ENCODE results near the gene MYO16.
"Not testable (repeated sequence)": the region's sequence is repeated elsewhere in the genome, so short reads cannot be mapped to it uniquely, and the experiment has no call there.

The MYO16 gene

DNA sequence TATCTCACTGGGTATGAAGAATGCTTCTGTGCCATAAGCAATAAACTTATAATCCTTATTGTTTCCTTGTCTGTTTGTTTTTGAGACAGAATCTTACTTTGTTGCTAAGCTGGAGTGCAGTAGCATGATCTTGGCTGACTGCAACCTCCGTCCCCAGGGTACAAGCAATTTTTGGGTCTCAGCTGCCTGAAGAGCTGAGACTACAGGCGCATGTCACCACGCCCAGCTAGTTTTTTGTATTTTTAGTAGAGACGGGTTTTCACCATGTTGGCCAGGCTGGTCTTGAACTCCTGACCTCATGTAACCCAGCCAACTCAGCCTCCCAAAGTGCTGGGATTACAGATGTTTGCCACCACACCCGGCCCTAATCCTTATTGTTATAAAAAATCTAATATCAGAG, 112.5 kb downstream of the MYO16 start:
- DNase-seq (ENCODE audit: low read depth in 2 of 2, low spot score in 1 of 2): no peak

DNA sequence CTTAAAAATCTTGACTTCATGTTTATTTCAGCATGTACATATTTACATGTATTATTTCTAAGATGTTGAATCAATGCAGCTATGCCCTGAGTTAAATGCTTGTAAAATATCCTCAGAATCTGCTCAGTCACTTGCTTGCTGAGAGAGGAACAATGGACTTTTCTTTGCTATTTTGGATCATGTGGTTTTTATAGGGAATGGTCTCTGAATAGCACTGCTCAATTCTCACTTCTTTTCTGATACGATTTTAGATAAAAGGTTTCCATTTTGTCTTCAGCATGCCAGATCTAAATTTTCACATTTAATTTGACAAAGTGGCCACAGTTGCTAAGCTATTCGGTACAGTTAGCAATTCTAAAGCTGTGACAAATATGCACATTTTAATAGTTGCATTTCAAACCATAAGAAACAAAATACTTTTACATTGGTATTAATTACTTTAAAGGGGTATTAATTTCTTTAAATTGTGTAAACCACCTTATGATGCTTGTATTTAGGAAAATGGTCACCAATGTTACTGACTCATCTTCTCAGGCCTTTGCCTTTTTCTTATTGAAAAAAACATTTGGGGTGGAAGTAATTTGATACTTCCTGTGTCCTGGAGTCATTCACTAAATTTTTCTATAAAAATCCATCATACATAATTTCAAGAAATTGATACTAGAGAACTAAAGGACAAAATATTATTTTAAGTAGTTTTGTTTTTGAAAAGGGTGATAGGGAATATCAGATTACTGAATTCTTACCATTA, 113.5 kb downstream of the MYO16 start:
- DNase-seq (ENCODE audit: low read depth in 2 of 2, low spot score in 1 of 2): no peak

- no peak for DNase-seq (ENCODE audit: low read depth in 2 of 2, low spot score in 1 of 2)
These were observed 114.1 kb downstream of the MYO16 start for GRCh38 chr13:108743522-108743921.

DNA sequence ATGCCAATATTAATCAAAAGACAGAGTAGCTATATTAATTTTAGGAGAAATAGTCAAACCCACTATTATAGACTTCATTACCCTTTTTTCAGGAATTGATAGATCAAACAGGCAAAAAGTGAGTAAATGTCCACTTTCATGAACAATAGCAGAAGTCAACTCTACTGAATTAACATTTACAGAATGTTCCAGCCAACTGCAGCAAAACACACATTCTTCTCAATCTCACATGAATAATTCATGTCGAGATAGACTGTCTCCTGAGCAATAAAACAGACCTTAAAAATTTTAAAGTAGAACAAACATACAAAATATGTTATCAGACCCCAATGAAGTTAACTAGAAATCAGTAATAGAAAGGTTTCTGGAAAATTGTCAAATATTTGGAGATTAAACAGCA, 118.4 kb downstream of the MYO16 start:
- DNase-seq (ENCODE audit: low read depth in 2 of 2, low spot score in 1 of 2): no peak

GRCh38 chr13:108752276-108752675, 122.9 kb downstream of the MYO16 start:
- DNase-seq (ENCODE audit: low read depth in 2 of 2, low spot score in 1 of 2): no peak

DNA sequence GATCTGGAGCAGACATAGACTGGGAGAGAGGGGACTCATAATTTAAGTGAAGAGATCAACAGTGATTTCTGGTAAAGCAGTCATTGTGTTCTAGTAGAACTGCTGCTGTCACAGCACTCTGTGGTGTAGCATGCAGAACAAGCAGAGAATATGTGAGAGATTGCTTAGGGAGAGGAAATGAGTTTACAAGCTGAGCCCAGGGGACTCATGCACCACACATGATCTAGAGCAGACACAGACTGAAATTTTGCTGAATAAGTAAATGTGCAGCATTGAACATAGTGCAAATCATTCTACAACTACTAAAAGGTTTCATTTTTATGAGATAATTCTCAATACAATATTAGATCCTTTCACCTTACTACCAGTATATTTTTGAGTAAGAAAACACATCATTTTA, 125.7 kb downstream of the MYO16 start:
- DNase-seq (ENCODE audit: low read depth in 2 of 2, low spot score in 1 of 2): no peak

DNA sequence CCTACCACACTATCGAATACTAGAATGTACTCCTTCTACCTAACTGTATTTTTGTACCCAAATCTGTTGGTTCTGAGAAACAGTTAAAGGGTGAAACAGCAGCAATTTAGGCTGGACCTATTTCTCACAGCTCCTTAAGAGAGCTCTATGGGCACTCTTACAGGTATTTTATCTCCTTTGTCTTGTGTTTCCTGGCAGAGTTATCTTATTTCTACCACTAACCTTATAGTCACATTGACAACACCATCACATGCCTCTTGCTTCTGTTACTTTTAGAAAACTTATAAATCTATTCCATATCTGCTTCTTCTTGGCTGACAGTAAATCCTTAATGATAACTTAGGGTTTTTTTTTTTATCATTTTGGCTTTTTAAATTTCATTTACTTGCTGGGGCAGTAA, 130.7 kb downstream of the MYO16 start:
- no peak for DNase-seq (ENCODE audit: low read depth in 2 of 2, low spot score in 1 of 2)

DNA sequence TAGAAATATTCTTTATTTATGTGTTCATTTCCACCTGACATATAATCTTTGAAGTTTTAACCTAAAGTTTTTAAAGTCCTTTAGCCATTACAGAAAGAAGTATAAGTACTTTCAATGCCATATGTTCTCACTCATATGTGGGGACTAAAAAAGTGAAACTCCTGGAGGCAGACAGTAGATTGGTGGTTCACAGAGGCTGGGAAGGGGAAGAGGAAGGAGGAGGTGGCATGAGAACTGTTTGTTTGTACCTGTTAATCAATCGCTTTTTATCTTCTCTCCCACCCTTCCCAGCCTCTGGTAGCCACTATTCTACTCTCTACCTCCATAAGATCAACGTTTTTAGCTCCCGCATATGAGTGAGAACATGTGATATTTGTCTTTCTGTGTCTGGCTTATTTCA, 131.1 kb downstream of the MYO16 start:
- no peak for DNase-seq (ENCODE audit: low read depth in 2 of 2, low spot score in 1 of 2)

DNA sequence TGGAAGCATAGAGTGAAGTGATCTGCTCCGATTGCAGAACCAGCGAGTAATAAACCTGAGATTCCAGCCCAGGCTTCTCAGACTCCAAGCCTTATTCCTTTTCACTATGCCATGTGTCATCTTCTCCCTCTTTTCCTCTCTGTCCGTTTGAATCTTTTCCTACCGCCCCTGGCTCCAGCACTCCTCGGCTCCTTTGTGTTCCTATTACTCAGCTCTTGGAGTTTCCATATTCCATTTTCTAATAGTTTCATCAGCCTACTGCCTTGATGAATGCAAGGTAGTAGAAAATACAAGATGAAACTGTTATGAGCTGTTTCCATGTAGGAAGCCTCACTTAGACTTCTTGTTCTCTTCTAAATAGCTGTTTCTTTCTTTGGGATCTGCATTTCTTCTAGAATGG, 138.6 kb downstream of the MYO16 start:
- DNase-seq (ENCODE audit: low read depth in 2 of 2, low spot score in 1 of 2): no peak

DNA sequence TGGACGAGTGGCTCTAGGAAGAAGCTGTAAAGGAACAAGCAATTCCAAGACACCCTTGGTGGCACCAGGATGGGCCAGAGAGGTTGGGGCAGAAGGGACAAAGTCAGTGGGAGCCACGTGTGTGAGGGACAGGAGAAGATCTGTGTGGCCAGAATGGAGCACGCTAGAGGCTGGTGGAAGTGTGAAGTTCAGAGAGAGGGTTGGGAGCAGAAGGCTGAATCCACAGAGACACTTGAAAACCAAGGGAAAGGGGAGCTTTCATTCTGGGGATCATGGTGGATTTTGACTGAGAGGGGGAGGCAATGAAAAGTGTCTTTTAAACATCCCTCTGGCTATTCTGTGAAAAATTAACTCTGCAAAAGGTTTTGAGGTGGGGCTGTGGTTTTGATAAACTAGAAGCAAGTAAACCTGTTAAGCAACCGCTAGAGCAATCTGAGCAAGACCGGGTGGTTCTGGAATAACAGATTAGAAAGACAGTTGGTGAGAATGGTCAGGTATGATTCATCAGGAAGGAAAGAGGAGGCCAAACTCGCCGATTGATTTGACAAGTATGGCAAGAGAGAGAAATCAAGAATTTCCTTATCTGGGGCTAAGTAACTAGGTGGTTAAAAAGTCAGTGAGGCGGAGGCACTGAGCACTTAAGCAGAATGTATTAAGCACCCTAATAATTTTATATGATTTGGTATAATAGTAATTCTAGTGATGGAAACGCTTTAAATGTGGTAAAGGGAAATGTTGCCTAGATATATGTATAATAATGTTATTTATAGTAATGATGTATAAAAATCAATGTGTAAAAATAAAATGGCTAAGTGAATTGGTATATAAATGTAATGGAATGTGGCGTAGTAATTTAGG, 140.0 kb downstream of the MYO16 start:
- no peak for DNase-seq (ENCODE audit: low read depth in 2 of 2, low spot score in 1 of 2)

DNA sequence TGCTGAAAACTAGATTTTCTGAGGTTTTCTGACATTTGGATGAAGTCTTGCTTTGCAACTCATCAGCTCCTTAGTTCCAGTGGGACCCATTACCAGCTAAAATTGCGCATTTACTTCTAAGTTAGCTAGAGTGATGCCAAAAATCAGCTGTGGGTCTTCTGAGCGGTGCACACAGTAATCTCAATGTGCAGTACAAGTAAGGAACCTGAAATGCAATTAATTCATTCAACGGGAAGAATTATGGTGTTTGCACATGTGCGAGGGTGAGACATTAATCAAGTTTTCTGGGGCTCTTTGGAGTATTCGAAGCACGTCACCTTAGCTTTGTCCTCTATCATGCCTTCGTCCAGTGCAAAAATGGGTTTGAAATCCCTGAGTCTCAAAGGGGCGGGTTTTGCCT, 146.2 kb downstream of the MYO16 start:
- DNase-seq (ENCODE audit: low read depth in 2 of 2, low spot score in 1 of 2): no peak

DNA sequence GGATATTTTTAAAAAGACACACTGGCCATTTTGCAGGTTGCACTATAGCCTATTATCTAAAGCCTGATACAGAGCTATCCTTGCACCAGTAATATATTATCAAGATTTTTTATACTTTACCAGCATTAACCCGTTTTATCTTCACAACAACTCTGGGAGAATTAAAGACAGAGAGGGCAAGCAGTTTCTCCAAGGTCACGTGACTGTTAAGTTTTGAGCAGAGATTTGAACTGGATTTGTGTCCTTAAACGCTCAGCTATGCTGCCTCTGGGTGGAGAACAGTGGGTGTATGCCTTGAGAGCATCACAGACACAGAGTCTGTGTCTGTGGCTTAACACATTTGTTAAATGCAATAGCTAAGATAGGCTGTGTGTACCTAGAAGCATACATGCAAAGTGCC, 147.2 kb downstream of the MYO16 start:
- no peak for DNase-seq (ENCODE audit: low read depth in 2 of 2, low spot score in 1 of 2)

GRCh38 chr13:108777421-108778420, 148.3 kb downstream of the MYO16 start:
- no peak for DNase-seq (ENCODE audit: low read depth in 2 of 2, low spot score in 1 of 2)

GRCh38 chr13:108779308-108779707, 149.9 kb downstream of the MYO16 start:
- DNase-seq (ENCODE audit: low read depth in 2 of 2, low spot score in 1 of 2): no peak

DNA sequence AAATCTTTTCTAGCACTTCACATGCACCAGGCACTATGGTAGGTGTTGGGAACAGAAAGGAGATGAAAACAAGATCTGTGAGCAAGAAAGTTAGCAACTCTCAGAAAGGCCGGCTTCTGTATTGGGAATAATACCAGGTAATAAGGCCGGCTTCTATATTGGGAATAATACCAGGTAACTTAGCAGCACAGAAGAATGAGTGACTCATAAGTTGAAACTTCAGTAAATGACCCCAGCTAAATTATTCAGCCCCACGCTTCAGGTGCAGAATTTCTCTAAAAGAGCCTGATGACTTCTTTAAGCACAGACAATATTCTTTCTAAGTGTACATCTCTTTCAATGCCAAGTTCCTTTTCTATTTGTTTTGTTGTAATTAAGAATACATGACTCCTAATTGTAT, 151.3 kb downstream of the MYO16 start:
- no peak for DNase-seq (ENCODE audit: low read depth in 2 of 2, low spot score in 1 of 2)

- DNase-seq (ENCODE audit: low read depth in 2 of 2, low spot score in 1 of 2): no peak
These were observed 151.9 kb downstream of the MYO16 start for GRCh38 chr13:108781312-108781711.

DNA sequence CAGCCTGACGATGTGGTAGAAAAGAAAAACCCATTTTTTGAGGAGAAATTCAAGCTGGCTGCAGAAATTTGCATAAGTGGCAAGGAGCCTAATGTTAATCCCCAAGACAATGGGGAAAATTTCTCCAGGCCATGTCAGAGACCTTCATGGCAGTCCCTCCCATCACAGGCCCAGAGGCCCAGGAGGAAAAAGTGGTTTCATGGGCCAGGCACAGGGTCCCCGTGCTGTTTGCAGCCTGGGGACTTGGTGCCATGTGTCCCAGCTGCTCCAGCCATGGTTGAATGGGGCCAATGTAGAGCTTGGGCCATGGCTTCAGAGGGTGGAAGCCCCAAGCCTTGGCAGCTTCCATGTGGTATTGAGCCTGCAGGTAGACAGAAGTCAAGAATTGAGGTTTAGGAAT, 153.1 kb downstream of the MYO16 start:
- not testable (repeated sequence) for DNase-seq (ENCODE audit: low read depth in 2 of 2, low spot score in 1 of 2)

DNA sequence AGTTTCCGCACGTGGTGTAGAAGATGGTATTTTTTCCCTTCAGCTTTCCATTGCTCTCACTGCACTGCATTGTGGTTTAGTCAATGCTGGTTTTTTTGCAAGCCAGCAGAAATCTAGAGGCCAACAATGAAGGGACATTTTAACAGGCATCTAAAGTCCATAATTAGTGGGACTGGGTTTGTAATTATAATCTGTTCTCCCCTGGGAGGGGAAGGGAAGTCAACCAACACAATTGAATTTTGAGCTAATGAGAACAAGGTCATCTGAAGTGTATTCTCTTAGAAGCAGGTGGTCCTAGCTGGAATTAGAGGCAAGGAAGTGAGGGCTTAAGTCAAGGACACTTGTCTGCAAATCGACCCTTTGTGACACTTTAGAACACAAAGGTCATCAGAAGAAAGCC, 156.4 kb downstream of the MYO16 start:
- DNase-seq (ENCODE audit: low read depth in 2 of 2, low spot score in 1 of 2): no peak

DNA sequence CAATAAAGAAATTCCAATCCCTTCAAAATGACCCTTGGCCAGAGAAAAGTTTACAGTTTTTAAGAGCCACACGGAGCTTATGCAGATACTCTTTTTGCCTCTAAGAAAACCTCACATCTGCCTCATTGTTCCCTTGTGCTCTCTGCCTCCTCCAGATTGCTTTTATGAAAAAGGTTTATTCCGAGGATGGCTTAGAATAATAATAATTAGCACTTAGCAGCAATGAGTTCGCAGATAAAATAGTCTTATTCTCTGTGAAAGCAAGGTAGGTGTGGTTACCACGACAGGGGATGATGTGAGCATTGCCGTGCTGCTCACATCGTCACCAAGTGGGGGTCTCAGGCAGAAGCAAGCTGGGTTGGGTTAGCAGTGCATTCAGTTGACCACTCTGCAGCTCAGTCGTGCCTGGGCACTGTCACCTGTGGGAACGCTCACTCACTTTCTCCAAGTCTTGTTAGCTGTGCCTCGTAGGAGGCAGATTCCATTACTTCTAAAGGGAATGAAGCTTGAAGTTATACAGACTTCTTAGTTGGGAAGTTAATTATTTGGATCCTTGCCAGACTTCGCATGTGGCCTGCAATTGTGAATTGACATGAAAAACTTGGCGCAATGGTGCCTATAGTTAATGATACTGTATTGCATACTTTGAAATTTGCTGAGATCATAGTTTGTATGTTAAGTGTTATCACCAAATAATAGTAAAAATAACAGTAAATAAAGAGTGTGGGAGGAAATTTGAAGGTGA, 157.2 kb downstream of the MYO16 start:
- no peak for DNase-seq (ENCODE audit: low read depth in 2 of 2, low spot score in 1 of 2)

- no peak for DNase-seq (ENCODE audit: low read depth in 2 of 2, low spot score in 1 of 2)
These were observed 158.4 kb downstream of the MYO16 start for GRCh38 chr13:108787700-108788414.

Data from stimulated activated CD8-positive, alpha-beta memory T cell treated with anti-CD3 and anti-CD28 coated beads, Interleukin-4, amount 100 ng/mL, for 1 hour (primary cell).